Activated CD8-positive, alpha-beta memory T cell treated with anti-CD3 and anti-CD28 coated beads for 36 hours (primary cell): ENCODE results near the gene PLIN4. TPM values are rescaled to one million over a fixed set of nuclear protein-coding genes. Genes with fewer than 3 reads are reported as not detected.
"Not testable (repeated sequence)": the region's sequence is repeated elsewhere in the genome, so short reads cannot be mapped to it uniquely, and the experiment has no call there.

ENCODE experiments used
- CTCF ChIA-PET: fragments of 350-600 bp; sonication (Branson Sonifier 250); formaldehyde crosslinking; loops from one replicate; lab custom pipeline; 2021; ENCODE audit warnings: antibody characterized with exemption; lab: Charles Lee
- POLR2A ChIA-PET: fragments of 350-600 bp; sonication (Branson Sonifier 250); formaldehyde crosslinking; loops from one replicate; lab custom pipeline; 2021; ENCODE audit warnings: antibody characterized with exemption; lab: Charles Lee
- total RNA-seq, 2 experiments: library from RNA; stranded (reverse); gene quantifications; one replicate each; pipeline ENCODE4 v1.2.3, GENCODE V29; 2021

The PLIN4 gene
- total RNA-seq, 2 experiments from 2014 or later, result not detected

DNA sequence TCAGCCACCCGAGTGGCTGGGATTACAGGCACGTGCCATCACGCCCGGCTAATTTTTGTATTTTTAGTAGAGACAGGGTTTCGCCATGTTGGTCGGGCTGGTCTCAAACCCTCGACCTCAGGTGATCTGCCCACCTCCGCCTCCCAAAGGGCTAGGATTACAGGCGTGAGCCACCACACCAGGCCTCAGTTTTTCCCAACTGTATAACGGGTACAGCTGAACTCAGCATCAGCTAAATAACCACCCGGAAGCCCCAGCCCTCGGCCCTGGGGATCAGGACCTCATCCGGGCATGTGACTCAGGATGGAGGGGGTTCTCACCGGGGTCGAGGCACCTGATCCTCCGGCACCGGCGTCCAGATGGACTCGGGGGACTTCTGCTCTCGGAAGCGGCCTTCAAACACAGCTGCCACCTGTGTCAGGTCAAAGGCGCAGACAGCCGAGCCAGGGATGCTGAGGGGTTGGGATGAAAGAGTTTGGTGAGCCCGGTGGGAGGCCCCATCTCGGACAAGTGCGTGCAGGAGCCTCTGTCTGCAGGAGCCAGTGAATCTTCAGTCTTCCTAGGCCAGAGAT is 32.3 kb upstream of the PLIN4 start:
- ChIA-PET CTCF (no interaction called here), POLR2A (no interaction called here)

DNA sequence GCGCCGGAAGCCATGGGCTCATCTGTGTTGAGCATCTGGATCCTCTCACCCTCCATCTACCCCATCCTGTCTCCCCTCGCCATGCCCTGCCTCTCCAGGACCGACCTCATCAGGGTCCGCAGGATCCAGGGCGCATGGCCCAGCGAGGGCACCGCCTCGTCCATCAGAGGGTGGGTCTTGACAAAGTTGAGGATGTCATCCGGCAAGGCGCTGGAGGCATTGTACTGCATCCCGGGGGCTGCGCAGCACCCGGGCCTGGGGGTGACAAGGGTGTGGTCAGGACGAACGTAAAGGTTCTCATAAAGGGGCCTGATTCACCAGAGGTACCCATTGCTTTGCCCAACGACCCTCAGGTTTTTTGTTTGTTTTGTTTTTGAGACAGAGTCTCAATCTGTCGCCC is 31.7 kb upstream of the PLIN4 start:
- POLR2A ChIA-PET, result no interaction called here
- CTCF ChIA-PET, result no interaction called here

DNA sequence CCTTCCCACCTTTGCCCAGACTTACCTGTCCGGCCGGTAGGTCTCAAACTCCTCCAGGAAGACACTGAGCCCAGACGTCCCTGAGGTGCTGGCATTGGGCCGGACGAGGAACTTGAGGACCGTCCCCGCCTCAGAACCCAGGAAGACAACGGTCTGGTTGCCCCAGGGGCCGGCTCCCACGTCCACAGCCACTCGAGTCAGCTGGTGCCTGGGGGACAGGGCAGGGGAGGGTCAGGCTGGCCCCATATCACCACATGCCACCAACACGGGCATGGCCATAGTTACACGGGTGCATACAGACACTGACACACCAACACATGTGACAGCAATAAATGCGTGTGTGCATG is 29.9 kb upstream of the PLIN4 start:
- ChIA-PET POLR2A (interaction anchor here (0.6 kb wide), 1 partner anchor 92 kb away, joined by 6 read pairs; no protein-coding TSS in a partner anchor), CTCF (no interaction called here)

DNA sequence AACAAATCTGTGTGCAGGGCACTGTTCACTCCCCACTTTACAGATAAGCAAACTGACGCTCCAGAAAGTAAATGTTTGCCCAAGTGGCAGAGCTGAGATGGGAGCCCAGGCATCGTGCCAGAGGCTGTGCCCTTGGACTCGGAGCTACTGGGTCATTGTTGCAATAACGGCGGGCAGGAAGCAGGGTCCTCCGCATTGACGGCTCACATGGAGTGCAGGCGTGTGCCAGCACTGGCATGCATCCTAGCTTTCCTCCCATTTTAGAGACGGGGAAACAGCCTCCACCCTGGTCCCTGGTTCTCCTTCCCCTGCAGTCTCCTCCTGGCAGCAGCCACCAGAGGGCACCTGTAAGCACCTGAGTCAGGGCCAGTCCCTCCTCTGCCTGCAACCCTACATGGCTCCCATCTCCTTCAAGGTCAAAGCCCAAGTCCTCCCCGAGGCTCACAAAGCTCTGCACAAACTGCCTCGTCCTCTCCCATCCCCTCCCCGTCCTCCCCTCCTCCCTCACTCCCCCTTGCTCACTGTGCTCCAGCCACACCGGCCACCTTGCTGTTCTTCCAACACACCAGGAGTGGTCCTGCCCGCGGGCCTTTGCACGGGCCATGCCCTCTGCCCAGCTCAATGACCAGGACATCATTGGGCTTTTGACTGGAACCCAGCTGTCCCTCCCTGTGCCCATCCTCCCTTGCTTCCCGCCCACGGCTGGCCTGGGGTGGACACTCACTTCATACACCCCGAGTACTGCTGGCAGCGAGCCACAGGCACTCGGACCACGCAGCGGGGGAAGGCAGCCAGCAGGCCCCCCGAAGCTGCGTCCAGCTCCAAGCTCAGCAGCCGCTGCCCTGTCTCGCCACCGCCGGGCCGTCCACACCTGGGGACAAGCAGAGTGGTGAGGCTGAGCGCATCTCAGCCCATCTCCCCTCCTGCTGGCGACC is 29.3 kb upstream of the PLIN4 start:
- ChIA-PET POLR2A (interaction anchor here (0.6 kb wide), 1 partner anchor 92 kb away, joined by 6 read pairs; no protein-coding TSS in a partner anchor), CTCF (interaction anchor here (0.6 to 0.9 kb wide), 3 partner anchors 21 to 348 kb away, joined by 3 read pairs; no protein-coding TSS in a partner anchor)

DNA sequence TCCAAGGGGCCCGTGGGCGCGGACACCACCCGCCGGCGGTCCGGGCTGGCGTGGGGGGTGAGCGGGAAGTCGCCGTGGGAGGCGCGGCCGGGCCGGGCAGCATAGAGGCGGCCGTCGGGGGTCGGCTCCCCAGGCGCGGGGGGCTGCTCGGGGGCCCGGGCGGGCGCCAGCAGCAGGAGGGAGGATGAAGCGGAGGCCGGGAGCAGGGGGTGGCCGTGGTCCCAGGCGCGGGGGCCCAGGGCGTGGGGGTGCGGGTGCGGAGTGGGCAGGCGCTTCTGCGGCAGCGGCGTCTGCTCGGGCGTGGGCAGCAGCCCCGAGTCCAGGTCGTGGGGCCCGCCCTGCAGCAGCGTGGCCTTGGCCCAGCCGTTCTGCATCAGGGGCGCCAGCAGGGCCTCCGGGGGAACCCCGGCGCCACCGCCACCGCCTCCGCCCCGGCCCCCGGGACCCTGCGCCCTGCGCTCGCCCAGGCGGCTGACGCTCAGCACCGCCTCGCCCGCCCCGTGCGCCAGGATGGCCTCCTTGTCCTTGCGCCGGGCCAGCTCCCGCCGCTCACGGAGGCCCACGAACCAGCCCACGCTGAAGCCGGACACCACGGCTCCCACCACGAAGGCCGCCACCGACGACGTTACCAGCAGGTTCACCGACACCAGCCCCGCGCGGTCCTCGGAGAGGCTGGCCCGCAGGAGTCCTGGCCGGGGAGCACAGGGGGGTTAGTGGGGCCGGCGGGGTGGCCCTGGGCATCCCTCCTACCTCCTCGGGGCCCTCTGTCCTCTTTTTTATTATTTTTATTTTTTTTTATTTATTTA is 25.8 kb upstream of the PLIN4 start:
- ChIA-PET POLR2A (no interaction called here), CTCF (no interaction called here)

DNA sequence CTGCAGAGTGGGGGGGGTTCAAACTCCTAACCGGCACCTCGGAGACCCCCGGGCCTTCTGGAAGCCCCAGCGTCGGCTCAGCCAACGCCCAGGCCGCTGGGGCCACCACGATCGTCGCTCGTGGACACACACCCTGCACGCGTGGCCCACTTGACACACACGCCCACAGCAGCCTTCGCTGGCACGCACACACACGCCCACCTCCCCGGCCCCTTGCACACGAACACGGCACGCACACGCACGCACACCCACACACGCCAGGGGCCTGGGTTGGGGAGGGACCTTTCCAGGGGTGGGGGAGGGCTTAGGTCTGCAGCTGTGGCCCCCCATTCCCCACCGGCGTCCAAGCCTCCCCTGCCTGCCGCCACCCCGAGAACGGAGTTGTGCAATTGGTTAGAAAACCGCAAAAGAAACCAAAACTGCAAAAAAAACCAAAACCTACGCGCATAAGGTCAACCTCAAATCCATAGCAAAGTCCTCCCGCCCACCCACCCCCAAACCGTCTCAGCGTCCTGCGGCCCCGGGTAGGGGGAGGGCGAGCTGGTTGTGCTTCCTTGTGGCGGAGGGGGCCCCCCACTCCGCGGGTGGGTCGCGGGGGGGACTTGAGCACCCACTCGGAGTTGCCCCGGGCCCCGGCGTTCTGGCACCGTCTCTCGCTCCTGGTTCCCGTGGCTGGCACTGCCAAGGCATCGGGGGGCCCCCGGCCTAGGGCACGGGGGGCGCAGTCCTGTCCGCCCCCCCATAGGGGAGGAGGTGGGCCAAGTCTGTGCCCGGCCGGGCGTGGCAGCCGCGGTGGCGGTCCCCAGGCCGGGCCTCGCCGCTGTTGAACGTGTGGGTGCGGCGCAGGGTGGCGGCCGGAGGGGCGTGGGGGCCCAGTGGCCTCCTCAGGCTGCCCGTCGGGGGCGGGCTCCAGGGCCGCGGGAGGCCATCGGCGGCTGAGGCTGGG is 24.9 kb upstream of the PLIN4 start:
- CTCF ChIA-PET, result no interaction called here
- POLR2A ChIA-PET, result no interaction called here

DNA sequence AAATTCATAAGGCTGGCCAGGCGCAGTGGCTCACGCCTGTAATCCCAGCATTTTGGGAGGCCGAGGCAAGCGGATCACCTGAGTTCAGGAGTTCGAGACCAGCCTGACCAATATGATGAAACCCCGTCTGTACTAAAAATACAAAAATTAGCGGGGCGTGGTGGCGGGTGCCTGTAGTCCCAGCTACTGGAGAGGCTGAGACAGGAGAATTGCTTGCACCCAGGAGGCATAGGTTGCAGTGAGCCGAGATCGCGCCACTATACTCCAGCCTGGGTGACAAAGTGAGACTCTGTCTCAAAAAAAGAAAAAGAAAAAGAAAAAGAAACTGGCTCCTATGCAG is 23.5 kb upstream of the PLIN4 start:
- CTCF ChIA-PET, POLR2A ChIA-PET: not testable (repeated sequence)

DNA sequence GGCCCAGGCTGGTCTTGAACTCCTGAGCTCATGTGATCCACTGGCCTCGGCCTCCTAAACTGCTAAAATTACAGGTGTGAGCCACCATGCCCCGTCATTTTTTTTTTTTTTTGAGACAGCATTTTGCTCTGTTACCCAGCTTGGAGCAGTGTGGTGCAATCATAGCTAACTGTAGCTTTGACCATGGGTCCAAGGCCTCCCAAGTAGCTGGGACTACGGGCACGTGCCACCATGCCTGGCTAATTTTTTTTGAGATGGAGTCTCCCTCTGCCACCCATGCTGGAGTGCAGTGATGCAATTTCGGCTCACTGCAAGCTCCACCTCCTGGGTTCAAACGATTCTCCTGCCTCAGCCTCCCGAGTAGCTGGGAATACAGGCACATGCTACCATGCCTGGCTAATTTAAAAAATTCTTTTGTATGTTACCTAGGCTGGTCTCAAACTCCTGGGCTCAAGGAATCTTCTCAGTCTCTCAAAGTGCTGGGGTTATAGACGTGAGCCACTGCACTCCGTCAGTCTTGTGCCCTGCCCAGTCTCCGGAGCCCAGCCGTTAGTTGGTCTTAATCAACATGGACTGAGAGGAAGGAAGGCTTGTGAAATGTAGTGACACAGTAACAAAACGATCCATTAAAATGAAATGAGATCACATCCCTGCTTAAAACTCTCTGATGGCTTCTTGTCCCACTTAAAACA is 23.0 kb upstream of the PLIN4 start:
- CTCF ChIA-PET, result interaction anchor here (1.4 kb wide), 1 partner anchor 95 kb away, joined by 3 read pairs; no protein-coding TSS in a partner anchor
- POLR2A ChIA-PET, result interaction anchor here (0.6 kb wide), 1 partner anchor 172 kb away, joined by 3 read pairs; no protein-coding TSS in a partner anchor

DNA sequence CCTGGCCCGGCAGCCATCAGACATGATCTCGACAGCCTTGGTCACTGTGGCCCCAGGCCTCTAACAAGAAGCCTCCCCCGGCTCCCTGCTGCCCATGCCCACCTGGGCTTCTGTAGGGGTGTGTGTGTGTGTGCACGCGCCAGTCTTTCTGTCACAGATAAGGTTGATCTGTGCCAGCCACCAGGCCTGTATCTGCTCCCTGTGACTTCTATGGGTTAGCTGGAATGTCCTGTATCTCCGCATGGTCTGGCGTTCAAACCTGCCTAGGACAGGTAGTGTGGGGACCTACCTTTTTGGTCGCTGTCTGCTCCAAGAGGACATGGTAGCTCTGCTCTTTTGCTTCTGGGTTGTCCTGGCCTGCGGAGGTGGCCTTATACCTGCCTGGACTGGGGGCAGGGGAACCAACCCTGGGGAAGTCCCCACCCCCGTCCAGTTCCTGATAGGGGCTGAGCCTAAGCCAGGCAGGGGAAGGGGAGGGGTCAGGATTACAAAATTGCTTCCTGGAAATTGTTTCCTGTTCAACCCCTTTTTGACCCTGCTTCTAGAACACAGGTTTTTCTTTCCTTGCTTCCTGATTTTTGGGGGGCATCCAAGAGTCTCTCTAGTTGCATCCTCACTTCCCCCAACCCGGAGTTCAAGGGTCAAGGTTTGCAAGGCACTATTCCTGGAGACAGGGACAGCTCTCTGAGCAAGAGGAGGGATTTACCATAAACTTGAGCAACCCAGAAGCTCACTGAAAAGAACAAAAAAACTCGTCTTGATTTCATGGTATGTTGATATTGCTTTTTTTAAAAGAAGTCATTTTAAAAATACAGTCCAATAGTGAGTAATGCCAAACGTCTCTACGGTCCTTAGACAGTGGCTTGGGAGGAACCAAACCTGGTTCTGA is 21.7 kb upstream of the PLIN4 start, which contains the start of gene LRG1:
LRG1 (minus strand) TSS at position 344 of the 889 bp plus-strand sequence; CDS start at position 321, 23 bp downstream.
- CTCF ChIA-PET, result interaction anchor here (0.5 to 1.4 kb wide), 2 partner anchors 96 to 523 kb away, joined by 3 read pairs; no protein-coding TSS in a partner anchor
- POLR2A ChIA-PET, result interaction anchor here (0.6 kb wide), 1 partner anchor 400 kb away, joined by 3 read pairs; no protein-coding TSS in a partner anchor

DNA sequence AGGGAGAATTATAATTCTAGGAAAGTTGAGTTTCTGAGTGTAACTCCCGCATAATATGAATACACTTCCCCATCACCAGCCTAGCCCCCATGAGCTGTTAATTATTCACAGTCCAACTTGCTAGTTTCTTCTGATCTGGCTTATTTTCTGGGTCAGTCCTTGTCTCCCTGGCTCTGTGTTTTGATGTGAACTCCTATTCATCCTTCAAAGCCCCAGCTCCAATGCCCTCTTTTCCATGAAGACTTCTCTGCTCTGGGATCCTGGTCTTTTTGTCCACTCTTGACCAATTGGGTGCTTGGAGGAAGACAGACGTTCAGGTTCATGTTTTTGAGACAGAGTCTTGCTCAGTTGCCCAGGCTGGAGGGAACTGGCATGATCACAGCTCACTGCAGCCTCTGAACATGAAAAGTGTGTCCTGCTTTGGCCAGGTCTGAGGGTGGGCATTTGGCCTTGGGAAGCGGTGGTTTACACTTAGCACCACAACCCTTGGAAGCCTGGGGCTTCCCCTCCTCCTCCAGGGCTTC is 20.9 kb upstream of the PLIN4 start:
- ChIA-PET CTCF (interaction anchor here (0.5 to 0.6 kb wide), 2 partner anchors 10 to 481 kb away, joined by 3 to 4 read pairs; no protein-coding TSS in a partner anchor), POLR2A (no interaction called here)

DNA sequence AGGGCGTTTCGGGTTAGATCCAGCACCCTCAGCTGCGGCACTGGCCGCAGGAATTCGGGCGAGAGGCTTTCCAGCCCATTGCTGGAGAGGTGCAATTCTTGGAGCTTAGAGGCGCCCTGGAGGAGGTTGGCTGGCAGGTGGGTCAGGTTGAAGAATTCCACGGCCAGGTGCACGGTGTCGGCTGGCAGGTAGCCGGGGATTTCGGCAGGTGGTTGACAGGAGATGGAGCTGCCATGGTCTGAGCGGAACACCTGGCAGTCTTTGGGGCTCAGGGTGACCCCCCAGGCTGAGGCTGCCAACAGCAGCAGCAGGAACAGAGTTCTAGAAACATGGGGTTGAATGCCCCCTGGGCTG is 20.3 kb upstream of the PLIN4 start:
- ChIA-PET POLR2A (no interaction called here), CTCF (interaction anchor here (0.5 to 0.6 kb wide), 2 partner anchors 11 to 482 kb away, joined by 3 to 4 read pairs; no protein-coding TSS in a partner anchor)

DNA sequence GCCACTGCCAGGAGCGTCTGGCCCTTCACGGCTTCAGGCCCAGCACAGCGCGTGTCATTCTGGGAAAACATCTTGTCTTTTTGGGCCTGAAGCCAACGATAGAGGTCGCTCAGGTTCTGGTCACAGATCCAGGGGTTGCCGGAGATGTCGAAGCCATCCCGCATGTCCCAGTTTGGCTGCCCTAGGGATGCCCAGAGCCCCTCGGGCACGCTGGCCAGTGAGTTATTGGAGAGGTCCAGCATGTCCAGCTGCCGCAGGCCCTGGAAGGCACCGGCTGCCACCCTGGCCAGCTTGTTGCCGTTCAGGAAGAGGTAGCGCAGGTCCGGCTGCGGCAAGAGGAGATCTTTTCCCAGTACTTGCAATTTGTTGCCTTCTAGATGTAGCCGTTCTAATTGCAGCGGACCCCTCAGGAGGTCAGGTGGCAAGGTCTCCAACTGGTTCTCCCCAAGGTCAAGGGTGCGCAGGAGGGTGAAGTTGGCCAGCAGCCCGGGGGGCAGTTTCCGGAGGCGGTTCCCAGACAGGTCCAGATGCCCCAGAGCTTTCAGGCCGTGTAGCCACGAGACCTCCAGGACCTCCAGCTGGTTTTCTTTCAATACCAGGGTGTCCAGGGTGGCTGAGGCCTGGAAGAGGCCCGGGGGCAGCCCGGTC is 19.8 kb upstream of the PLIN4 start:
- CTCF ChIA-PET, result no interaction called here
- POLR2A ChIA-PET, result no interaction called here

DNA sequence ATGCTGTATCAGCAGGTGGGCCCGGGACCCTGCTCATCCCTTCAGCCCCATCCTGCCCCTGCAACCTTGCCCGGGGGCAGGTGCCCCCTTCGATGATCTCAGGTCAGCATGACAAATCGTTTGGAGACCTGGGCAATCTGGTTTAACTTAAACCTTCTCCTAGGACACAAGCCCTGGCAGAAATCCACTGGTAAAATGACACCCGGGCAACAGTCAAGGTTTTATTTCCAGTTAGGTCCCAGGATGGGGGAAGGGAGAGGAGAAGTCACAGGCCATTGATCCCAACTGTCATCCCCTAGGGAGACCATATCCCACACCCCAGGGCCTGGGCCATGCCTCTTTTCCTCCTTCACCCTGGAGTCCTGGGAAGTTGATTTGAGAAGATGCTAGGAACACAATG is 18.5 kb upstream of the PLIN4 start:
- ChIA-PET CTCF (no interaction called here), POLR2A (no interaction called here)

DNA sequence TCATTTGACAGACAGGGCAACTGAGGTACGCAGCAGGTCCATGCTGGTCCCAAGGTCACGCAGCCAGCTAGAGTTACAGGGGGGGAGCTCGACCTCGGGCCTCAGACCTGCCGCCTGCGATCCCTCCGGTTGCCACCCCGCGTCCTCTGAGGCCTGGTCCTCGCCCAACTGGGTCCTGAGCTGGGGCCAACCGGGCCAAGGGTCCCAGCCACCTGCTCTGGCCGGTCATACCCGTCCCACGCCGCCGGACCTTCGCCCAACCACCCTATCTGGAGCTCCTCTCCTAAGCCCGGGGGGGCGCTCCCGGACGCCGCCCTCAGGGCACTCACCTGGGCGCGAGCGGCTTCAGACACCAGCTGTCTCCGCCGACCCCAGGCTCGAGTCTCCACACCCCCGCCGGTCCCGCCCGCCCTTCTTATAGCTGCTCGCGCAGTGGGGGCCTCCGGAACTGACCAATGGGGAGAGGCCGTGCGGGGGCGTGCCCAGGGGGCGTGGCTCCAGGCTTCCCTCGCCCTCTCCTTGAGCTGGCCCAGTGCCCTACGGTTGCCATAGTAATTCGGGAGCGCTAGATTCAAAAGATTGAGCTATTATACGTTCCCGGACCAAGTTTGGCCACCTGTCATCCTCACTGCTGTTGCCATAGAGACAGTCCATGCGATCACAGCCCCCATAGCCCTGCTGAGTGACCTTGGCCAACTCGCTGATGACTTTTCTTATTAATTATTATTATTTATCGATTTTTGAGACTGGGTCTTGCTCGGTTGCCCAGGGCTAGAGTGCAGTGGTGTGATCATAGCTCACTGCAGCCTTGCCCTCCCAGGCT is 16.8 kb upstream of the PLIN4 start, which contains the start of gene PLIN5:
PLIN5 (minus strand) TSS at position 389 of the 823 bp plus-strand sequence. CDS start 1,150 bp downstream, outside the sequence.
- ChIA-PET POLR2A (no interaction called here), CTCF (interaction anchor here (1.4 to 2.3 kb wide), 2 partner anchors 10 to 11 kb away, joined by 5 to 7 read pairs; no protein-coding TSS in a partner anchor)

DNA sequence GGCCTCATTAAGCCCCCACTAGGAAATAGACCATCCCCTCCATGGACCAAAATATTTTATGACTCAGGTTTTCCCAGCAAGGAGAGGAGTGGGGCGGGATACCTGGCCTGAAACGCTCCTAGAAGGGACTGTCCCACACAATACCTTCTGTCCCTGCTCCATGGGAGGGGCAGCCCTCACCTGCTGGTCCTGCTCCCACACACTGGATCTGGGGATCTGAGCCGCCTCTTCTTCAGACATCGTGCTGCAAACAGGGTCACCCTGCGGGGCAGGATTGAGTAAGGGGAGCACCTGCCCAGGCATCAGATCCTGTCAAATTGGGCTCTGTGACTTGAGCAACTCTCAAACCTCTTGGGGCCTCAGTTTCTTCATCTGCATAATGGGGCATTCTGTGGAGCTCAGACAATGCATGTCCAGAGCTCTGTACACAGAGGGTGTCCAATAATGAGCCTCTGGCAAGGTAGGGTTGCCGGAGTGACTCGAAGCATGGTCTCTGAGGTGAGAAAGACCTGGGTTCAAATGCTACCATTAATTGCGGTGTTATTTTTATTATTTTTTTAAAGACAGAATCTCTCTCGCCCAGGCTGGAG is 15.6 kb upstream of the PLIN4 start:
- CTCF ChIA-PET, result interaction anchor here (1.4 to 2.3 kb wide), 2 partner anchors 8 to 10 kb away, joined by 5 to 7 read pairs; no protein-coding TSS in a partner anchor
- POLR2A ChIA-PET, result no interaction called here
